GM21528 (cell line): Measurements from ENCODE around the gene GTF2H4.
"Not testable (repeated sequence)": the region's sequence is repeated elsewhere in the genome, so short reads cannot be mapped to it uniquely, and the experiment has no call there.

Source experiments
- ATAC-seq: cut with Tn5 transposase; IDR thresholded peaks from one replicate; pipeline ENCODE4 v1.9.1; 2021; ENCODE audit warnings: mild to moderate bottlenecking, moderate library complexity; ENCODE audit not compliant: unreplicated experiment, low FRiP score

Gene GTF2H4

GRCh38 chr6:30917487-30917886 lies 9.5 kb downstream of the GTF2H4 start:
- no peak for ATAC-seq

DNA sequence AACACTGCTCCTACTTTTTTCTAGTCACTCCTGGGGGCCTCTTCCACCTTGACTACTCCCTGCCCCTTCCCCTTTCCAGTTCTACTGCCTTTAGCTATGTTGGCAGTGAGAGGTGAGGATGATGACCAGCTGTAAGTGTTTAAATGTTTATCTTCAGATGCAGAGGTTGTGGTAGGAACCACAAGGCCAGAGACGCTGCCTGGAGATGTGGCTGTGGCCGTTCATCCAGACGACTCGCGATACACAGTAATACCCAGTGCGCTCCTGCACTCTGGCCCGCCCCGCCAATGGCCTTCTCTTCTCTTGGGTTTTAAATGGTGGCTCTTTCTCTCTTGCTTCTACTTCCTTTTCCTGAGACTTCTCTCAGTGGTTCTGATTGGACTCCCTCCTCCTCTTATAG lies 10.7 kb downstream of the GTF2H4 start:
- ATAC-seq: no peak

- no peak for ATAC-seq
Observed at GRCh38 chr6:30922447-30922852, 14.4 kb downstream of the GTF2H4 start.

GRCh38 chr6:30924040-30924627 lies 16.1 kb downstream of the GTF2H4 start:
- not testable (repeated sequence) for ATAC-seq

- ATAC-seq: no peak
Observed at GRCh38 chr6:30926644-30927043, 18.6 kb downstream of the GTF2H4 start.

DNA sequence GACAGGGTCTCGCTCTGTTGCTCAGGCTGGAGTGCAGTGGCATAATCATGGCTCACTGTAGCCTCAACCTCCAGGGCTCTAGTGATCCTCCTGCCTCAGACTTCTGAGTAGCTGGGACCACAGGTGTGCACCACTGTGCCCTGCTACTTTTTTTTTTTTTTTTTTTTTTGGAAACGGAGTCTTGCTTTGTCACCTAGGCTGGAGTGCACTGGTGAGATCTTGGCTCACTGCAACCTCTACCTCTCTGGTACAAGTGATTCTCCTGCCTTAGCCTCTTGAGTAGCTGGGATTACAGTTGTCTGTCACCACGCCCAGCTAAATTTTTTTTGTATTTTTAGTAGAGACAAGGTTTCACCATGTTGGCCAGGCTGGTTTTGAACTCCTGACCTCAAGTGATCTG lies 19.1 kb downstream of the GTF2H4 start:
- ATAC-seq: not testable (repeated sequence)

DNA sequence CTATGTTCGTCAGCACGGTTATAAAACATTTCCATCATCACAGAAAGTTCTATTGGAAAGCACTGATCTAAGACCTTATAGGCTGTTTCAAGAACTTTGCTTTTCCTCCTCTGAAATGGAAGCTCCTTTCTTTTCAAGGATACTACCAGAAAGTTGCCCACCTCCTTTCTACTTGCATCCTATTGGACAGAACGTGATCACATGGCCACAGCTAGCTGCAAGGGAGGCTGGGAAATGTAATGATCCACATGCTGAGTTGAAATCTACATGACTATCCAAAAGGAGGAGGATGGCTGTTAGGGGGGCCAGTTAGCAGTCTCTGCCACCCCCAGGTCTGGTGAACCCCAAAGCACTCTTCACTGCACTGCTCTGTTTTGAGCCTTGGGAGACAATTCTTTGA lies 20.7 kb downstream of the GTF2H4 start:
- no peak for ATAC-seq

DNA sequence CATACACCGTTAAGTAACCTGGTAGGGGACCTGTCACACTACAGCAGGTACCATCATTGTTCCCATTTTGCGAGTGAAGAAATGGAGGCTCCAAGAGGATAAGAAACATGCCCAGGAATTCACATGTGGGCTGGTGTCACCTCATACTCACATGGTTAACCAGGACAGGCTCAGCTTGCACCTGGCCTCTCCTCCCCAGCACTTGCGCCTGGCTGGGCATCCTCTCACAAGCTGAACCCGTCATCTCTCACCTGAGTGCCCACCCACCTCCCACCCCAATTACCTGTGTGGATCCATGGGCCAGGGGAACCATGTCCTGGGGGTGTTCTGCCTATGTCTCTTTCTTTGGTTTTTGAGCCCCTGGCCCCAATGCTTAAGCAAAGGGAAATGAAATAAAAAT lies 22.5 kb downstream of the GTF2H4 start:
- ATAC-seq: no peak

GRCh38 chr6:30931272-30931671 lies 23.3 kb downstream of the GTF2H4 start:
- ATAC-seq: no peak

DNA sequence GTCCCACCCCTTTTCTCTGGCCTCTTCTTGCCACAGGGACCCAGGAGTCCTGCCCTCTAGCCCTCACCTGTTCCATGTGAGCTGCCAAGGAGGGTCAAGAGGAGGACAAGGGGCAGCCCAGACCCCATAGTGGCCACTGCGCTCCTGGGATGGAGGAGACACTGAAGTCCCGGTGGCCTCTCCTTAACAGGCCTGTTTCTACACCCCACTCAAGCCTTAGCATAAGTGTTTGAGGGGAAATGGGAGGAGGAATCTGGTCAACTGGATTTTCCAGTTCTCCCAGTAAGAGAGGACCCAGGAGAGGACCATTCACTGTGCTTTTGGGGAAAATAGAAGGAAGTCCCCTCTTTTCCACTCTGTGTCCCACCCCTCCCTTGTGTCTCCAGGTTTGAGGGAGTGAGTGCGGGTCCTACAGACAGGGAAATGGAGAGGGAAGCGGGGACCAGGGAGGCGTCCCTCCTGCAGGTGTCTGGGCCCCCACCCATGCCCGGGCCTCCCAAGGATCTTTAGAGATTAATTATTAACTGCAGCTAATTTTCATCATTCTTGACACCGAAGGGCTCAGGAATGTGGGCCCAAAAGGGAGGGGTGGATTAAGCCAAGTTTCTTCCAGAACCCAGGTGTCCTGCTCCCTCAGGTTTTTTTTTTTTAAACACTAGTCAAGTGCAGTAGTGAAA lies 24.1 kb downstream of the GTF2H4 start, which contains the start of gene SFTA2:
TSS of gene SFTA2 (minus strand) at position 202 of the 677 bp plus-strand sequence. CDS start at position 128, 74 bp downstream.
- ATAC-seq: no peak

DNA sequence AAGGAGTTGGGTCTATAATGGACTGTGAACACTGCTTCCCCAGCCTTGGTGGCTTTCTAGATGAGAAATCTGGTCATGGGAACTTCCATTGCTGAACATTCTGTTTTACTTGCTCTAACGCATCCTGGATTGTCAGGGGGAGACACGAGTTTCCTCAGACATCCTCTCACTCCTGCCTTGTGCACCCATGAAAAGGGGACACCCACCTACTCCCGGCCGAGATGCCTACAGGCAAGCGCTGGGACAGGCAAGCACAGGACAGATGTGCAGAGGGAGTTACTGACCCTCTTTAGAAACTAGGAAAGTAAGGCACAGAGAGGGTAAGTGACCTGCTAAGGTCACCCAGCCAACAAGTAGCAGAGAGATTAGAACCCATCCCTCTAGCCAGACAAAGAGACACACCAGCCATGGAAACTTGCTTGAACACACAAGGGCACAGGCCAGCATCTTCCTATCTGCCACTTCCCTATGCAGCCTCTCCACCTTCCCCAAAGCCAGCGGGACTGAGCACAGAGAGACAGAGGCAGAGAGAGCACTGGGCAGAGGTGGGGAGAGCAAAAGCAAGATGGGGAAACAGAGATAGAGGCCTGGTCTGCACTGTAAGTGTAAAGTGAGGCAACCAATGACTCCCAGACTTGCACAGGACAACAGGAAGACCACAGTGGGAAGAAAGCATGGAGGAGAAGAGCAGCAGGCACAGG lies 24.8 kb downstream of the GTF2H4 start:
- no peak for ATAC-seq

- no peak for ATAC-seq
Observed at GRCh38 chr6:30935018-30935417, 27.0 kb downstream of the GTF2H4 start.

- ATAC-seq: no peak
Observed at GRCh38 chr6:30937265-30937664, 29.3 kb downstream of the GTF2H4 start.

GRCh38 chr6:30938730-30939129 lies 30.7 kb downstream of the GTF2H4 start:
- no peak for ATAC-seq

GRCh38 chr6:30939473-30939872 lies 31.5 kb downstream of the GTF2H4 start:
- ATAC-seq: no peak

GRCh38 chr6:30940361-30940986 lies 32.5 kb downstream of the GTF2H4 start, which contains the start of gene MUCL3:
Gene MUCL3 (plus strand): TSS chr6:30940973. CDS start chr6:30941000, 27 bp downstream.
- ATAC-seq: no peak

DNA sequence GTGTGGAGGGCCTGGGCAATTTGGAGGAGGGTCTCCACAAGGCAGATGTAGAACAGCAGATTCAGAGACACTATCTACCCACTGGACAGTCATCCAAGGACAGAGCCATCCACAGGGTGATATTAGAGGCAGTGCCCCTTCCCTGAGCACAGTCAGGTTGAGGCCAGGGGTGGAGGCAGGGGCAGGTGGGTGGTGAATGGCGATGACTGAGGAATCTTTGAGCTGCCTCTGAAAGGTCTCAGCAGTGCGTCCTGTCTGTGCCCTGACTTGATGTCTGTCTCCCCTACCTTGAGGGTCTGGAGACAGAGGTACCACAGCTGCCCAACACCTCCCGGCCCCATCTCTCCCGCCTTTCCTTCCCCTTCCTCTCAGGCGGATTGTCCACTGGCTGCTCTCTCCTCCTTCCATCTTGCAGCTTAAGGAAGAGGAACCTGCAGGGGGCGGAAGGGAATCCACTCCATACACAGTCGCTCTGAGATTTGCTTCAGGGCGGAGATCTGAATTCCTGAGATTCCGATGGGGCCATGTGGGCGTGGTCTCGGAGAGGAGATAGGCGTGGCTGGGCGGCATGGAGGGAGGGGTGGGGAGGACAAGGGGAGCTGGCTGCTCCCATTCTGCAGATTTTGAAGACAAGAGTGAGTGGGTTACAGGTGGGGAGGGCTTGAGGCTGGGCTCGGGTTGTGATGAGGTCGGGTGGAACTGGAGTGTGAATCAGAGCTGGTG lies 34.5 kb downstream of the GTF2H4 start:
- no peak for ATAC-seq

DNA sequence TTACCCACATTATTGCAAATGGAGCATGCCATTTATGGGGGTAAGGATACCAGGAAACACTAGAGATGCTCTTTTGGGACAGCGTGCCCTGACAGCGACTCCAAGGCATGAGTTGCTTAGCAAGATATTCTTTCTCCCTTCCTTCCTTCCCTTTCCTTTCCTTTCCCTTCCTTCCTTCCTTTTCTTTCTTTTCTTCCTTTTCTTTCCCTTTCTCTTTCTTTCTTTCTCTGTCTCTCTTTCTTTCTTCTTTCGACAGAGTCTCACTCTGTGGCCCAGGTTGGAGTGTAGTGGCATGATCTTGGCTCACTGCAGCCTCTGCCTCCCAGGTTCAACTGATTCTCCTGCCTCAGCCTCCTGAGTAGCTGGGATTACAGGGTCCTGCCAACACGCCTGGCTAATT lies 36.0 kb downstream of the GTF2H4 start:
- no peak for ATAC-seq

GRCh38 chr6:30945281-30945680 lies 37.3 kb downstream of the GTF2H4 start:
- no peak for ATAC-seq

DNA sequence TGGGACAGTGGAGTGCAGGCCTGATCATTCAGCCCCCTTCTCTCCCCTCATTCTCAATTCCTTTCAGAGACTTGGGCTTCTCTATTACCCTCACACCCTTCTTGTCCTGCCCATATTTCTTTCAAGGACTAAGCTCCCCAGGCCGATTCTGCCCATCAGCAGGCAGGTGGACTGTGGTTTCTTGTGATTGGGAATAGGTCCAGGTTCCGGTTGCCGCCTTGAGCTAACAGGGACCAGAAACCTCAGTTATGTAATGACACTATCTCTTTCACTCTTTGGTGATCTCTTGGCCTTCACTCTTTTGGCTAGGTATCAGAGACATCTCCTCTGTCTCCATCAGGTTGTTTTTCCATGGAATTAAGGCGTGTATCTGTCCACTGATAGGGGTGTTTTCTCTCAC lies 39.2 kb downstream of the GTF2H4 start:
- no peak for ATAC-seq

GRCh38 chr6:30948811-30949210 lies 40.8 kb downstream of the GTF2H4 start:
- no peak for ATAC-seq
